Testis (tissue), 3 donors: ENCODE measurements around the gene ASB2. TPM values are rescaled to one million over a fixed set of nuclear protein-coding genes. Genes with fewer than 3 reads are reported as not detected.

ENCODE experiments used
- DNase-seq: peaks from one replicate; pipeline ENCODE4 v3.0.0-alpha.2; 2019
- H3K27ac ChIP-seq, 2 donors: fragments of 200-600 bp; sonication (generic); one replicate each; pipeline ENCODE4 v1.5.1; 2019
- H3K27me3 ChIP-seq: fragments of 200-600 bp; sonication (generic); one replicate; pipeline ENCODE4 v1.5.1; 2019
- H3K36me3 ChIP-seq: fragments of 200-600 bp; sonication (generic); one replicate; pipeline ENCODE4 v1.5.1; 2017; ENCODE audit warnings: low read depth; ENCODE audit errors: missing control alignments
- H3K4me1 ChIP-seq: fragments of 200-600 bp; sonication (generic); one replicate; pipeline ENCODE4 v1.5.1; 2019
- H3K4me3 ChIP-seq, 2 donors: fragments of 200-600 bp; sonication (generic); one replicate each; pipeline ENCODE4 v1.5.1; 2017 to 2019
- H3K9me3 ChIP-seq: fragments of 200-600 bp; sonication (generic); one replicate; pipeline ENCODE4 v1.5.1; 2017
- CTCF ChIP-seq, 3 experiments: fragments of 450-650 bp in 2 of 3; fragments of 200-600 bp in 1 of 3; sonication (generic) in 1 of 3; IDR thresholded peaks; one replicate each; pipeline ENCODE4 v1.5.1; 2016 to 2019; ENCODE audit warnings: antibody characterized with exemption in 3 of 3, mild to moderate bottlenecking in 2 of 3, moderate library complexity in 1 of 3
- POLR2A ChIP-seq: fragments of 450-650 bp; IDR thresholded peaks from one replicate; pipeline ENCODE4 v1.6.1; 2017; ENCODE audit warnings: antibody characterized with exemption, mild to moderate bottlenecking, moderate library complexity
- WGBS, 2 donors: methylation state at CpG; one replicate each; pipeline ENCODE4 v1.1.5; 2018; 5-methylcytosine and 5-hydroxymethylcytosine counted together
- intact Hi-C: fragments of 100-400 bp; cut with DNase I; formaldehyde crosslinking; loops from one replicate; pipeline ENCODE4 v1.15.1; 2023; ENCODE audit warnings: low total_unique reads
- polyA plus RNA-seq: library from polyadenylated mRNA; stranded (reverse); fragments of 350-450 nt; fragmentation: Illumina TruSeq; extraction: RNeasy Lipid Tissue Mini Kit (QIAGEN cat#74804); gene quantifications from one replicate; pipeline ENCODE4 v1.2.3, GENCODE V29; 2014; ENCODE audit warnings: low read depth, low replicate concordance; ENCODE audit not compliant: insufficient read depth
- total RNA-seq, 2 donors: library from RNA; depleted of rRNA; stranded (reverse); fragments of >200 nt; gene quantifications; one replicate each; pipeline ENCODE4 v1.2.3, GENCODE V29; 2016

ASB2 gene
- total and polyA plus RNA-seq, 3 donors from 2014 or later = 3.5 to 4.3 (median 3.7) TPM

GRCh38 chr14:94001501-94002396 lies 25.4 kb upstream of the ASB2 start:
- Histone ChIP-seq H3K4me1 (peaks cover 9% of the 10 kb centered on the region), H3K27me3 (no peaks in the 10 kb centered on the region), H3K27ac (no peak overlapping the region), H3K9me3 (no peaks in the 10 kb centered on the region), H3K4me3 (peak overlapping the region; percentile 5 to 23), H3K36me3 (no peaks in the 10 kb centered on the region)
- DNase-seq = peak; percentile 80
- no peak for TF ChIP-seq POLR2A
- TF ChIP-seq CTCF (IDR thresholded peaks at IDR 0.05) = peak; percentile 91 to 97 (median 96)
- 23 to 35% methylated on average over 26 of the region's 26 CpGs for WGBS, 2 donors
- intact Hi-C loops = loop anchor here (5.0 kb wide), 1 partner anchor 64 kb away; no protein-coding TSS in a partner anchor

- no peak overlapping the region for H3K27ac ChIP-seq
- DNase-seq = peak; percentile 34
- TF ChIP-seq POLR2A (no peak), CTCF (IDR thresholded peaks at IDR 0.05) (no peak)
- H3K36me3 ChIP-seq = no peaks in the 10 kb centered on the region
- H3K4me1 ChIP-seq = peaks cover 9% of the 10 kb centered on the region
- peak overlapping the region; percentile 5 to 23 for H3K4me3 ChIP-seq
- intact Hi-C loops = loop anchor here (5.0 kb wide), 1 partner anchor 64 kb away; no protein-coding TSS in a partner anchor
- H3K9me3 ChIP-seq = no peaks in the 10 kb centered on the region
- 7 to 18% methylated on average over 5 to 13 of the region's 13 CpGs for WGBS, 2 donors
- H3K27me3 ChIP-seq = no peaks in the 10 kb centered on the region
Observed at GRCh38 chr14:94001016-94001415, 24.6 kb upstream of the ASB2 start.

- 84 to 93% methylated on average over 6 of the region's 6 CpGs for WGBS, 2 donors
- intact Hi-C loops = loop anchor here (5.0 kb wide), 1 partner anchor 63 kb away; no protein-coding TSS in a partner anchor
Observed at GRCh38 chr14:94000267-94000666, 23.9 kb upstream of the ASB2 start.

GRCh38 chr14:93999573-93999972 lies 23.2 kb upstream of the ASB2 start:
- H3K27me3 ChIP-seq = no peaks in the 10 kb centered on the region
- H3K4me3 ChIP-seq = no peak overlapping the region
- H3K4me1 ChIP-seq = peaks cover 9% of the 10 kb centered on the region
- no peak for DNase-seq
- 68 to 75% methylated on average over 4 to 8 of the region's 8 CpGs for WGBS, 2 donors
- TF ChIP-seq POLR2A (no peak), CTCF (IDR thresholded peaks at IDR 0.05) (no peak)
- no peak overlapping the region for H3K27ac ChIP-seq
- intact Hi-C loops = no loop called here
- no peaks in the 10 kb centered on the region for H3K36me3 ChIP-seq
- no peaks in the 10 kb centered on the region for H3K9me3 ChIP-seq

More at GRCh38 chr14:94000267-94000666, 23.9 kb upstream of the ASB2 start:
- Histone ChIP-seq H3K4me1 (peaks cover 9% of the 10 kb centered on the region), H3K27ac (no peak overlapping the region), H3K27me3 (no peaks in the 10 kb centered on the region), H3K9me3 (no peaks in the 10 kb centered on the region), H3K4me3 (no peak overlapping the region), H3K36me3 (no peaks in the 10 kb centered on the region)
- TF ChIP-seq POLR2A (no peak), CTCF (IDR thresholded peaks at IDR 0.05) (no peak)
- no peak for DNase-seq
